GM12801 (cell line): ENCODE measurements around the gene GOLGA1.

ENCODE experiments used
- CTCF ChIP-seq: IDR thresholded peaks from one replicate; pipeline ENCODE4 v1.5.1; 2011; ENCODE audit warnings: control low read depth; ENCODE audit not compliant: insufficient read length; ENCODE audit errors: extremely low read depth

GOLGA1 gene

GRCh38 chr9:124853605-124854143, 87.2 kb downstream of the GOLGA1 start:
- no peak for TF ChIP-seq CTCF

GRCh38 chr9:124852829-124853531, 87.9 kb downstream of the GOLGA1 start, which contains the start of gene WDR38:
WDR38 (plus strand) TSS chr9:124853460; CDS start chr9:124853532, 72 bp downstream.
- no peak for TF ChIP-seq CTCF

GRCh38 chr9:124852121-124852828, 88.6 kb downstream of the GOLGA1 start:
- TF ChIP-seq CTCF, result no peak

GRCh38 chr9:124849801-124850200, 91.1 kb downstream of the GOLGA1 start:
- no peak for TF ChIP-seq CTCF

GRCh38 chr9:124846969-124847368, 93.9 kb downstream of the GOLGA1 start:
- TF ChIP-seq CTCF, result no peak

- no peak for TF ChIP-seq CTCF
Measured at GRCh38 chr9:124844291-124844690, 96.6 kb downstream of the GOLGA1 start.

- TF ChIP-seq CTCF, result no peak
Measured at GRCh38 chr9:124843456-124844034, 97.3 kb downstream of the GOLGA1 start.
